Panc1 (cell line): Measurements from ENCODE around the gene TMEM168. TPM values are rescaled to one million over a fixed set of nuclear protein-coding genes. Genes with fewer than 3 reads are reported as not detected.

Source experiments
- ATAC-seq: fragments of 200-7000 bp; cut with Tn5 transposase; 2 replicates; pipeline ENCODE4 v1.9.1; 2020; ENCODE audit warnings: mild to moderate bottlenecking, moderate library complexity
- BruUV-seq: library from RNA; stranded (reverse); fragments of 400-500 nt; replicated peaks from 2 replicates; lab custom pipeline; 2021; lab: Mats Ljungman, UMichigan
- CTCF ChIA-PET: fragments of 300-600 bp; sonication (Branson Sonifier 250); formaldehyde crosslinking; loops from one replicate; lab custom pipeline; 2022; ENCODE audit warnings: antibody characterized with exemption; lab: Charles Lee
- POLR2A ChIA-PET: fragments of 300-600 bp; sonication (Branson Sonifier 250); formaldehyde crosslinking; loops from one replicate; lab custom pipeline; 2022; ENCODE audit warnings: antibody characterized with exemption; lab: Charles Lee
- DNase-seq: peaks from one replicate; pipeline ENCODE4 v3.0.0-alpha.2; 2010; ENCODE audit warnings: low read depth, low spot score
- H3K27ac ChIP-seq: 2 replicates; pipeline ENCODE4 v1.5.1; 2011; ENCODE audit warnings: mild to moderate bottlenecking, low read length, inconsistent platforms
- H3K27me3 ChIP-seq: fragments of 200-500 bp; sonication (Bioruptor generic); 2 replicates; pipeline ENCODE4 v1.6.0; 2014; ENCODE audit warnings: low read length, inconsistent platforms; ENCODE audit not compliant: control insufficient read depth, insufficient read depth
- H3K36me3 ChIP-seq: fragments of 200-500 bp; sonication (Bioruptor generic); 2 replicates; pipeline ENCODE4 v1.5.1; 2014; ENCODE audit warnings: inconsistent platforms, mild to moderate bottlenecking, low read length, moderate library complexity; ENCODE audit not compliant: control insufficient read depth, insufficient read depth
- H3K4me1 ChIP-seq: 2 replicates; pipeline ENCODE4 v1.5.1; 2011; ENCODE audit warnings: inconsistent platforms, mild to moderate bottlenecking, low read length, moderate library complexity; ENCODE audit not compliant: control insufficient read depth, insufficient read depth
- H3K4me3 ChIP-seq, 2 experiments: 2 replicates each; pipeline ENCODE4 v1.5.1; 2011 to 2012; ENCODE audit warnings: low read depth in 2 of 2, low read length in 2 of 2, mild to moderate bottlenecking in 2 of 2, inconsistent platforms in 1 of 2, moderate library complexity in 1 of 2
- H3K9me3 ChIP-seq: fragments of 200-500 bp; sonication (Bioruptor generic); 2 replicates; pipeline ENCODE4 v1.5.1; 2014; ENCODE audit warnings: low read depth, mild to moderate bottlenecking, inconsistent platforms, low read length, moderate library complexity; ENCODE audit not compliant: control insufficient read depth, insufficient read depth
- CTCF ChIP-seq: fragments of 450-650 bp; IDR thresholded peaks from 2 replicates; pipeline ENCODE4 v1.5.1; 2017; ENCODE audit warnings: mild to moderate bottlenecking
- POLR2AphosphoS5 ChIP-seq: IDR thresholded peaks from 2 replicates; pipeline ENCODE4 v1.6.1; 2012; ENCODE audit warnings: mild to moderate bottlenecking, low read depth, low read length, moderate library complexity
- REST ChIP-seq, 2 experiments: IDR thresholded peaks; 2 replicates each; pipeline ENCODE4 v1.6.1; 2011 to 2012; ENCODE audit warnings: low read depth in 2 of 2, control low read depth in 1 of 2, low read length in 1 of 2, mild to moderate bottlenecking in 1 of 2, moderate library complexity in 1 of 2; ENCODE audit not compliant: insufficient read depth in 1 of 2
- SIN3A ChIP-seq: IDR thresholded peaks from 2 replicates; pipeline ENCODE4 v1.6.1; 2012; ENCODE audit warnings: low read depth, mild to moderate bottlenecking, low read length, moderate library complexity, borderline replicate concordance; ENCODE audit not compliant: insufficient read depth
- TCF7L2 ChIP-seq: IDR thresholded peaks from 2 replicates; pipeline ENCODE4 v1.6.1; 2011; ENCODE audit warnings: mild to moderate bottlenecking, low read depth, low read length, inconsistent platforms
- in situ Hi-C: cut with HindIII; loops from 2 replicates; pipeline ENCODE4 v1.10.0; 2016; ENCODE audit warnings: low sequenced_read_pairs, low pct_unique_long_range_greater_than_20kb
- intact Hi-C: fragments of 100-400 bp; cut with micrococcal nuclease; formaldehyde crosslinking; loops from one replicate; pipeline ENCODE4 v1.10.0; 2022; ENCODE audit not compliant: unreplicated experiment
- total RNA-seq: library from RNA; stranded (reverse); gene quantifications from one replicate; pipeline ENCODE4 v1.2.1, GENCODE V29; 2021; ENCODE audit not compliant: unreplicated experiment

The TMEM168 gene
- total RNA-seq, 1 experiment from 2014 or later, result 0.26 TPM

- DNase-seq (no peak), ATAC-seq (no peak)
- intact Hi-C loops (no loop called here), in situ Hi-C loops (no loop called here)
- Histone ChIP-seq H3K4me1 (no peaks in the 10 kb centered on the region), H3K36me3 (no peaks in the 10 kb centered on the region), H3K27me3 (no peaks in the 10 kb centered on the region), H3K9me3 (no peaks in the 10 kb centered on the region), H3K27ac (no peak overlapping the region), H3K4me3 (no peak overlapping the region)
- TF ChIP-seq CTCF (no peak), POLR2AphosphoS5 (no peak), SIN3A (no peak), REST (IDR thresholded peaks at IDR 0.05; ENCODE audit: insufficient read depth in 1 of 2, low read depth in 2 of 2, low read length in 1 of 2) (no peak), TCF7L2 (no peak)
- POLR2A ChIA-PET, result no interaction called here
- BruUV-seq, result no TSS peak
- CTCF ChIA-PET, result no interaction called here
These were observed 64.1 kb downstream of the TMEM168 start for GRCh38 chr7:112726076-112726475.

GRCh38 chr7:112723416-112723815 lies 66.8 kb downstream of the TMEM168 start:
- Histone ChIP-seq H3K9me3 (no peaks in the 10 kb centered on the region), H3K4me1 (no peaks in the 10 kb centered on the region), H3K27me3 (no peaks in the 10 kb centered on the region), H3K4me3 (no peak overlapping the region), H3K27ac (no peak overlapping the region), H3K36me3 (no peaks in the 10 kb centered on the region)
- in situ Hi-C loops (no loop called here), intact Hi-C loops (no loop called here)
- no peak for DNase-seq
- ChIA-PET CTCF (no interaction called here), POLR2A (no interaction called here)
- no TSS peak for BruUV-seq
- ATAC-seq, result no peak
- TF ChIP-seq TCF7L2 (no peak), POLR2AphosphoS5 (no peak), CTCF (no peak), SIN3A (no peak), REST (IDR thresholded peaks at IDR 0.05; ENCODE audit: insufficient read depth in 1 of 2, low read depth in 2 of 2, low read length in 1 of 2) (no peak)
